Breast epithelium (tissue), 4 donors: ENCODE measurements around the gene MIOS. TPM values are rescaled to one million over a fixed set of nuclear protein-coding genes. Genes with fewer than 3 reads are reported as not detected.

Experiments used
- DNase-seq, 2 donors: peaks; one replicate each; pipeline ENCODE4 v3.0.0-alpha.2; 2019; ENCODE audit warnings: low spot score in 2 of 2
- H3K27ac ChIP-seq, 2 donors: fragments of 200-600 bp; sonication (generic) in 1 of 2; one replicate each; pipeline ENCODE4 v1.5.1; 2016 to 2019; ENCODE audit warnings: mild to moderate bottlenecking in 1 of 2
- H3K27me3 ChIP-seq, 2 donors: fragments of 200-600 bp; sonication (generic) in 1 of 2; one replicate each; pipeline versions ENCODE4 v1.5.1 to v1.6.0; 2017 to 2019; ENCODE audit warnings: control low read depth in 1 of 2, mild to moderate bottlenecking in 1 of 2
- H3K36me3 ChIP-seq: fragments of 200-600 bp; one replicate; pipeline ENCODE4 v1.5.1; 2019
- H3K4me1 ChIP-seq, 2 donors: fragments of 200-600 bp; sonication (generic); one replicate each; pipeline ENCODE4 v1.5.1; 2016 to 2019; ENCODE audit warnings: control low read depth in 1 of 2
- H3K4me3 ChIP-seq, 3 donors: fragments of 200-600 bp; sonication (generic); 1 replicate in 2 of 3; 2 replicates in 1 of 3; pipeline ENCODE4 v1.5.1; 2016 to 2019; ENCODE audit warnings: mild to moderate bottlenecking in 3 of 3, moderate library complexity in 2 of 3
- H3K9me3 ChIP-seq, 2 donors: fragments of 200-600 bp; sonication (generic) in 1 of 2; one replicate each; pipeline ENCODE4 v1.5.1; 2016 to 2019; ENCODE audit warnings: control low read depth in 1 of 2
- POLR2A ChIP-seq: fragments of 450-650 bp; IDR thresholded peaks from one replicate; pipeline ENCODE4 v1.6.1; 2016; ENCODE audit warnings: antibody characterized with exemption, mild to moderate bottlenecking, moderate library complexity
- POLR2AphosphoS5 ChIP-seq, 3 donors: sonication (generic); formaldehyde crosslinking; IDR thresholded peaks; one replicate each; pipeline ENCODE4 v1.6.1; 2017; ENCODE audit warnings: antibody characterized with exemption in 3 of 3
- intact Hi-C: fragments of 100-400 bp; cut with DNase I; formaldehyde crosslinking; loops from one replicate; pipeline ENCODE4 v1.15.1; 2023; ENCODE audit warnings: low total_unique reads
- total RNA-seq, 3 donors: library from RNA; depleted of rRNA; stranded (reverse); fragments of >200 nt; gene quantifications; one replicate each; pipeline ENCODE4 v1.1.0, GENCODE V29; 2016
- TF ChIP-seq, protein P1 (sequence below), 3 donors: fragments of 450-650 bp; IDR thresholded peaks; one replicate each; pipeline ENCODE4 v1.5.1; 2016 to 2017; ENCODE audit warnings: antibody characterized with exemption in 3 of 3, mild to moderate bottlenecking in 3 of 3, moderate library complexity in 3 of 3

The MIOS gene
- total RNA-seq, 3 donors from 2014 or later = 35.0 to 59.9 (median 56.7) TPM

DNA sequence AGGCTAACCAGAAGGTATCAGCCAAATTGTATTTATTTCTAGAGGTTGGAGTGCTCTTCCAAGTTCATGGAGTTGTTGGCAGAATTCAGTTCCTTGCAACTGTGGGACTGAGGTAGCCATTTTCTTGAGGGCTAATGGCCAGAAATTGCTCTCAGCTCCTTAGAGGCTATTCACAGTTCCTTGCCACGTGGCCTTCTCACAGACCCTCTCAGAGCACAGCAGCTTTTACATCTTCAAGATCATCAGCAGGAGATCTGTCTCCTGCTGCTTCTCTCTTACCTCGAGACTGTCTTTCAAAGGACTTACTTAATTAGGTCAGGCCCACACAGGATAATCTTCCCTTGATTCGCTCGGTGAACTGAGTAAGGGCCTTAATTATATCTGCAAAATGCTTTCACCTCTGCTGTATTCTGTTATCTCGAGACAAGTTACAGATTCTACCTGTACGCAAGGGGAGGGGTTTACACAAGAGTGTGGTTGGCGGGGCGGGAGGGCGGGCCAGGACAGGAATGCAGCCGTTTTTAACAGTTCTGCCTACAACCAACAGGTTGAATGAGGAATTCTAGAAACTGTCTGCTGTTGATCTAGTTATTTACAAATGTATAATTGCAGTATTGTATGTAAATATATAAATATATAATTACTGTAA lies 15.0 kb downstream of the MIOS start:
- intact Hi-C loops = no loop called here
- DNase-seq = no peak
- Histone ChIP-seq H3K27me3 (no peaks in the 10 kb centered on the region), H3K36me3 (peaks cover 3% of the 10 kb centered on the region), H3K27ac (no peak overlapping the region), H3K9me3 (no peaks in the 10 kb centered on the region), H3K4me1 (no peaks in the 10 kb centered on the region), H3K4me3 (no peak overlapping the region)
- no peak for TF ChIP-seq POLR2AphosphoS5 (IDR thresholded peaks at IDR 0.05)
- no peak for TF ChIP-seq POLR2A
- TF ChIP-seq, protein P1, sequence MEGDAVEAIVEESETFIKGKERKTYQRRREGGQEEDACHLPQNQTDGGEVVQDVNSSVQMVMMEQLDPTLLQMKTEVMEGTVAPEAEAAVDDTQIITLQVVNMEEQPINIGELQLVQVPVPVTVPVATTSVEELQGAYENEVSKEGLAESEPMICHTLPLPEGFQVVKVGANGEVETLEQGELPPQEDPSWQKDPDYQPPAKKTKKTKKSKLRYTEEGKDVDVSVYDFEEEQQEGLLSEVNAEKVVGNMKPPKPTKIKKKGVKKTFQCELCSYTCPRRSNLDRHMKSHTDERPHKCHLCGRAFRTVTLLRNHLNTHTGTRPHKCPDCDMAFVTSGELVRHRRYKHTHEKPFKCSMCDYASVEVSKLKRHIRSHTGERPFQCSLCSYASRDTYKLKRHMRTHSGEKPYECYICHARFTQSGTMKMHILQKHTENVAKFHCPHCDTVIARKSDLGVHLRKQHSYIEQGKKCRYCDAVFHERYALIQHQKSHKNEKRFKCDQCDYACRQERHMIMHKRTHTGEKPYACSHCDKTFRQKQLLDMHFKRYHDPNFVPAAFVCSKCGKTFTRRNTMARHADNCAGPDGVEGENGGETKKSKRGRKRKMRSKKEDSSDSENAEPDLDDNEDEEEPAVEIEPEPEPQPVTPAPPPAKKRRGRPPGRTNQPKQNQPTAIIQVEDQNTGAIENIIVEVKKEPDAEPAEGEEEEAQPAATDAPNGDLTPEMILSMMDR (IDR thresholded peaks at IDR 0.05) = no peak

DNA sequence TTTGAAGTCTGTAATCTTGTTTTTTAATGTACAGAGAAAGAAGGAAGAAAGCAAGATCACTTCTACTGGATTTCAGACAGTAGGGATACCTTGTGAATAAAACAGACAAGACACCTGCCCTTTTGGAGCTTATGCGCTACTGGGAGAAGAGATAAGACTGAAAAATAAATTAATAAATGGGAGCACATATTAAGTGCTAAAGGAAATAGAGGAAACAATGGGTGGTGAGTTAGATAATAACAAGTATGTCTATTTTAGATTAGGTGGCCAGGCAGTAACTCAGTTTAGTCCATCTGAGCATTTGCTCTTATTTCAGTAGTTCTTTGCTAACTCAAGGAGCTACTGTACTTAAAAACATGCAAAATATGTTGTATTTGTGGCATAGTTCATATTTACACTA lies 15.9 kb downstream of the MIOS start:
- H3K27ac ChIP-seq = no peak overlapping the region

DNA sequence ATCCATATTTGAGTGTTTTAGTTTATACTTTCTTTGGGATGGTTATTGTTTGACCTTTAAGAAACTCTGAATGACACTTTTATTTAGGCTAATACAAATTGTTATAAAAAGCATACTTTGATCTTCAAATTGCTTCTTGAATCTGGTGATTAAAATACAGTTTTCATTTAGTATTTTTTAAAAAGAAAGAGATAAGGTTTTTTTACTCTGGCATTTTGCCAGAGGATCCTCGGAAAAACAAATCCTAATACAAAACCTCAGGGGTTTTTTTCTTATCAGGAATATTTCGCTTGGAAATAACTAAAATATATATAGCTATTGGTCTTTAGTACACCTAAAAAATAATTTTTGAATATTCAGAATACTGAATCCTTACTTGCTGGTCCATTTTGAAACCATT lies 17.0 kb downstream of the MIOS start:
- intact Hi-C loops = no loop called here
- no peaks in the 10 kb centered on the region for H3K9me3 ChIP-seq
- TF ChIP-seq POLR2AphosphoS5 (IDR thresholded peaks at IDR 0.05) (no peak), POLR2A (no peak)
- TF ChIP-seq, protein P1 (IDR thresholded peaks at IDR 0.05) = no peak
- H3K27me3 ChIP-seq = no peaks in the 10 kb centered on the region
- DNase-seq = no peak
- H3K27ac ChIP-seq = no peak overlapping the region
- no peaks in the 10 kb centered on the region for H3K4me1 ChIP-seq
- peaks cover 3% of the 10 kb centered on the region for H3K36me3 ChIP-seq
- no peak overlapping the region for H3K4me3 ChIP-seq

More for the DNA sequence above, 15.9 kb downstream of the MIOS start:
- H3K9me3 ChIP-seq = no peaks in the 10 kb centered on the region
- H3K4me3 ChIP-seq = no peak overlapping the region
- peaks cover 3% of the 10 kb centered on the region for H3K36me3 ChIP-seq
- no peak for DNase-seq
- intact Hi-C loops = no loop called here
- TF ChIP-seq POLR2AphosphoS5 (IDR thresholded peaks at IDR 0.05) = no peak
- TF ChIP-seq, protein P1 (IDR thresholded peaks at IDR 0.05) = no peak
- TF ChIP-seq POLR2A = no peak
- no peaks in the 10 kb centered on the region for H3K27me3 ChIP-seq
- no peaks in the 10 kb centered on the region for H3K4me1 ChIP-seq

DNA sequence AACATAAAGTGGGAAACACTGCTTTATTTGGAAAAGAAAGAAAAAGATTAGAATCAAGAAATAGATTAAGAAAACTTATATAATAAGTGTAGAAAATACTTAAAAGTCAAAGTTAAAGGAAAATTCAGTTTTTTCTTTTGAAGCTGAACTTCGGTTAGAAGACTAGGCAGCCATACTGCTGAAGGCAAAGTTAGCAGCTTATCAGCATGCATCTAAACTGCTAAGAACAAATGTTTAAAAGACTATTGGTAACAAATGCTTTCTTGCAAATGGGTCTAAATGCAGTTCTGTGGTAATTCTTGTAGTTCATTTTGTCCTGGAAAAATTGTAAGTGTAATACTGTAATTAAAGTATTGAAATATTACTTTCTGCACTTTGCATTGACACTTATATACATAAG lies 18.0 kb downstream of the MIOS start:
- no peak for DNase-seq
- no peaks in the 10 kb centered on the region for H3K27me3 ChIP-seq
- H3K27ac ChIP-seq = no peak overlapping the region
- intact Hi-C loops = no loop called here
- H3K36me3 ChIP-seq = peaks cover 3% of the 10 kb centered on the region
- H3K4me1 ChIP-seq = no peaks in the 10 kb centered on the region
- no peaks in the 10 kb centered on the region for H3K9me3 ChIP-seq
- TF ChIP-seq POLR2AphosphoS5 (IDR thresholded peaks at IDR 0.05) (no peak), POLR2A (no peak)
- TF ChIP-seq, protein P1 (IDR thresholded peaks at IDR 0.05) = no peak
- H3K4me3 ChIP-seq = no peak overlapping the region

DNA sequence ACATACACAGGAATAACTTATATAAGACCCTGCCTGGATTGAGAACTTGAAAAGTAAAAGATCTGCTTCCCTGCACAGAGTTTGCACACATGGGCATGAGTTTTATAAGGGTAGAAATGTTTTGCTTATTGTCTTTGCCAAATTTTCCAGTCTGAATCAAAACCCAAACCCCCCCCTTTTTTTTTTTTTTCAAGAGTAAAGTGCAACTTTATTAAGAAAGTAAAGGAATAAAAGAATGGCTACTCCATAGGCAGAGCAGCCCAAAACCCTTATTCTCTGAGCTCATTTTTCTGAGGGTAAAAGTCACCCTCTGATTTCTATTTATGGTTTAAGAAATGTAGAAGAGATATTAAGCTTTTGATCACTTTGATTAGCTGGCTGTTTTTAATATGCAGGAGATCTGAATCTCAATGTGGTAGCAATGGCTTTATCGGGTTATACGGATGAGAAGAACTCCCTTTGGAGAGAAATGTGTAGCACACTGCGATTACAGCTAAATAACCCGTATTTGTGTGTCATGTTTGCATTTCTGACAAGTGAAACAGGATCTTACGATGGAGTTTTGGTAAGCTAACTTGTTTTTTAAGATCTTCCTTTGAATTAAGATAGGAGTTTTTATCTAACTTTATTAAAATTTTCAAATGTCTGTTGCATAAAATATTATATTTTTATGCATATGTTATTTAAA lies 18.7 kb downstream of the MIOS start:
- H3K4me3 ChIP-seq = no peak overlapping the region
- intact Hi-C loops = no loop called here
- no peaks in the 10 kb centered on the region for H3K36me3 ChIP-seq
- no peak overlapping the region for H3K27ac ChIP-seq
- H3K4me1 ChIP-seq = no peaks in the 10 kb centered on the region
- no peaks in the 10 kb centered on the region for H3K27me3 ChIP-seq
- H3K9me3 ChIP-seq = no peaks in the 10 kb centered on the region
- TF ChIP-seq, protein P1 (IDR thresholded peaks at IDR 0.05) = no peak
- no peak for TF ChIP-seq POLR2AphosphoS5 (IDR thresholded peaks at IDR 0.05)
- TF ChIP-seq POLR2A = no peak
- no peak for DNase-seq
